PC-3 (cell line): ENCODE measurements around the gene PAX4. TPM values are rescaled to one million over a fixed set of nuclear protein-coding genes. Genes with fewer than 3 reads are reported as not detected.

Experiments
- ATAC-seq: fragments of 200-7000 bp; cut with Tn5 transposase; 2 replicates; pipeline ENCODE4 v1.9.1; 2020; ENCODE audit warnings: mild to moderate bottlenecking, moderate library complexity
- BruUV-seq: library from RNA; stranded (reverse); fragments of 400-500 nt; replicated peaks from 2 replicates; lab custom pipeline; 2021; lab: Mats Ljungman, UMichigan
- CTCF ChIA-PET: fragments of 300-600 bp; sonication (Branson Sonifier 250); formaldehyde crosslinking; loops from one replicate; lab custom pipeline; 2022; ENCODE audit warnings: antibody characterized with exemption; lab: Charles Lee
- POLR2A ChIA-PET: fragments of 300-600 bp; sonication (Branson Sonifier 250); formaldehyde crosslinking; loops from one replicate; lab custom pipeline; 2022; ENCODE audit warnings: antibody characterized with exemption; ENCODE audit not compliant: unreplicated experiment; lab: Charles Lee
- DNase-seq: peaks from one replicate; pipeline ENCODE4 v3.0.0-alpha.2; 2015
- H2AFZ ChIP-seq: fragments of 300-600 bp; sonication (generic); 2 replicates; pipeline ENCODE4 v1.6.0; 2016; ENCODE audit warnings: antibody characterized with exemption, low read length
- H3F3A ChIP-seq: fragments of 300-600 bp; sonication (generic); one replicate; pipeline ENCODE4 v1.6.0; 2017; ENCODE audit warnings: antibody characterized with exemption, low read length, control low read depth, mild to moderate bottlenecking; ENCODE audit not compliant: unreplicated experiment
- H3K27ac ChIP-seq: fragments of 300-600 bp; sonication (generic); 2 replicates; pipeline ENCODE4 v1.5.1; 2016; ENCODE audit warnings: mild to moderate bottlenecking, low read length
- H3K27me3 ChIP-seq: fragments of 300-600 bp; sonication (generic); 2 replicates; pipeline ENCODE4 v1.6.1; 2016; ENCODE audit warnings: low read length, mixed read lengths
- H3K36me3 ChIP-seq: fragments of 300-600 bp; sonication (generic); 2 replicates; pipeline ENCODE4 v1.6.1; 2016; ENCODE audit warnings: low read depth, mixed run types, low read length, mixed read lengths
- H3K4me1 ChIP-seq: fragments of 300-600 bp; sonication (generic); 2 replicates; pipeline ENCODE4 v1.5.1; 2016; ENCODE audit warnings: low read length; ENCODE audit not compliant: insufficient read depth
- H3K4me2 ChIP-seq: fragments of 300-600 bp; sonication (generic); 2 replicates; pipeline ENCODE4 v1.6.0; 2016; ENCODE audit warnings: low read length
- H3K4me3 ChIP-seq: fragments of 300-600 bp; sonication (generic); 2 replicates; pipeline ENCODE4 v1.5.1; 2016; ENCODE audit warnings: mild to moderate bottlenecking, low read length, mixed read lengths
- H3K79me2 ChIP-seq: fragments of 300-600 bp; sonication (generic); 2 replicates; pipeline ENCODE4 v1.6.1; 2017; ENCODE audit warnings: low read length, mixed read lengths
- H3K9ac ChIP-seq: fragments of 300-600 bp; sonication (generic); 2 replicates; pipeline ENCODE4 v1.6.0; 2016; ENCODE audit warnings: mild to moderate bottlenecking, low read length
- H3K9me2 ChIP-seq: fragments of 300-600 bp; sonication (generic); replicated peaks from 2 replicates; pipeline ENCODE4 v1.6.1; 2016; ENCODE audit warnings: mixed run types, low read length, mixed read lengths
- H3K9me3 ChIP-seq: fragments of 300-600 bp; sonication (generic); 2 replicates; pipeline ENCODE4 v1.6.1; 2016; ENCODE audit warnings: low read length, mixed read lengths
- H4K20me1 ChIP-seq: fragments of 300-600 bp; sonication (generic); 2 replicates; pipeline ENCODE4 v1.6.1; 2016; ENCODE audit warnings: low read length, mixed read lengths
- EZH2 ChIP-seq: fragments of 300-600 bp; sonication (generic); IDR thresholded peaks from one replicate; pipeline ENCODE4 v1.6.1; 2017; ENCODE audit warnings: antibody characterized with exemption, mild to moderate bottlenecking, low read length; ENCODE audit not compliant: unreplicated experiment
- EZH2phosphoT487 ChIP-seq: fragments of 300-600 bp; sonication (generic); IDR thresholded peaks from 2 replicates; pipeline ENCODE4 v1.6.1; 2018; ENCODE audit warnings: mild to moderate bottlenecking, antibody characterized with exemption, low read length, borderline replicate concordance
- intact Hi-C: fragments of 100-400 bp; cut with micrococcal nuclease; formaldehyde crosslinking; loops from 2 replicates; pipeline ENCODE4 v1.9.0; 2023
- total RNA-seq: library from RNA; depleted of rRNA; stranded (reverse); fragments of >200 nt; gene quantifications from 2 replicates; pipeline ENCODE4 v1.2.3, GENCODE V29; 2014
- TF ChIP-seq, protein P1 (sequence below): fragments of 300-600 bp; sonication (generic); conservative IDR thresholded peaks from 2 replicates; pipeline ENCODE4 v1.5.1; 2017; ENCODE audit warnings: antibody characterized with exemption, low read depth, mild to moderate bottlenecking, low read length

The PAX4 gene
- total RNA-seq, 1 experiment from 2014 or later = not detected

DNA sequence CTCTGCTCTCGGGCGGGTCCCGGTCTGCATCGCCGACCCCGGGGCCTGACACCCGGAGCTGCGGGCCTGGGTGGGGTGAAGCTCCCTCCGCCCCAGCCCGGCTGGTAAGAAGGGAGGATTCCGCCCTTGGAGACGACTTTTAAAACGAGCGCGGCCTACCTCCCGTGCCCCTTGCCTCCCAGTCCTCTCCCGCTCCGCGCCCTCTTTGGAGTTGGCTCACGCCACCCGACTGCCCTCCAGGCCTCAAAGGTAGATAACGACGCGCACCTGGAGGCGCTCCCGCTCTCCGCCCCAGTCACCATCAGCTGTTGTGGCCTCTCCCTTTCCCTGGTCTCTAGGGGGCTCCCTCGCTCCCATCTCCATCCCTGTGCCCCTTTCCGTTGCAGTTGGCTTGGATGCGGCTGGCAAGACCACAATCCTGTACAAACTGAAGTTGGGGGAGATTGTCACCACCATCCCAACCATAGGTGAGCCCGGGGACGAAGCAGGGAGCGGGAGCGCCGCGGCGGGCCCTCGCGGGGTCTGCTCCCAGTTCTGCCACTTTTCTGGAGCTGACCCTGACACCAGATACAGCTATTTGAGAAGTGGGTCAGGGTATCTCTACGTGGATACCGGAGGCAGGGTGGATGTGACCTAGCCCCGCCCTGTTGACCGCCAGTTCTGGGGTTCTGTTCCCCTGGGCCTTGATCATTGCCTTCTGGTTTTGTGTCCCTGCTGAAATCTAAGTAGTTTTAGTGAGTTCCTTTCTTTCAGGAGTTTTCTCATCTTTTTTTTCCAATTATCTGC lies 29.1 kb downstream of the PAX4 start:
- no TSS peak for BruUV-seq
- Histone ChIP-seq H3K4me1 (peaks cover 18% of the 10 kb centered on the region), H3K4me3 (peak overlapping the region; percentile 94), H3K79me2 (peaks cover 31% of the 10 kb centered on the region), H3K9me2 (no peaks in the 10 kb centered on the region), H3F3A (no peaks in the 10 kb centered on the region), H3K36me3 (peaks cover 10% of the 10 kb centered on the region), H4K20me1 (peaks cover 15% of the 10 kb centered on the region), H3K27me3 (no peaks in the 10 kb centered on the region), H2AFZ (peak overlapping the region; percentile 93), H3K4me2 (peak overlapping the region; percentile 91), H3K9ac (peak overlapping the region; percentile 92), H3K27ac (no peak overlapping the region; the same call in 1 of the 2 replicates), H3K9me3 (no peaks in the 10 kb centered on the region)
- ChIA-PET CTCF (interaction anchor here (0.6 to 0.7 kb wide), 2 partner anchors 104 to 115 kb away, joined by 3 read pairs; no protein-coding TSS in a partner anchor), POLR2A (interaction anchor here (0.6 kb wide), 2 partner anchors 365 to 502 kb away, joined by 3 to 5 read pairs; no protein-coding TSS in a partner anchor)
- TF ChIP-seq, protein P1, sequence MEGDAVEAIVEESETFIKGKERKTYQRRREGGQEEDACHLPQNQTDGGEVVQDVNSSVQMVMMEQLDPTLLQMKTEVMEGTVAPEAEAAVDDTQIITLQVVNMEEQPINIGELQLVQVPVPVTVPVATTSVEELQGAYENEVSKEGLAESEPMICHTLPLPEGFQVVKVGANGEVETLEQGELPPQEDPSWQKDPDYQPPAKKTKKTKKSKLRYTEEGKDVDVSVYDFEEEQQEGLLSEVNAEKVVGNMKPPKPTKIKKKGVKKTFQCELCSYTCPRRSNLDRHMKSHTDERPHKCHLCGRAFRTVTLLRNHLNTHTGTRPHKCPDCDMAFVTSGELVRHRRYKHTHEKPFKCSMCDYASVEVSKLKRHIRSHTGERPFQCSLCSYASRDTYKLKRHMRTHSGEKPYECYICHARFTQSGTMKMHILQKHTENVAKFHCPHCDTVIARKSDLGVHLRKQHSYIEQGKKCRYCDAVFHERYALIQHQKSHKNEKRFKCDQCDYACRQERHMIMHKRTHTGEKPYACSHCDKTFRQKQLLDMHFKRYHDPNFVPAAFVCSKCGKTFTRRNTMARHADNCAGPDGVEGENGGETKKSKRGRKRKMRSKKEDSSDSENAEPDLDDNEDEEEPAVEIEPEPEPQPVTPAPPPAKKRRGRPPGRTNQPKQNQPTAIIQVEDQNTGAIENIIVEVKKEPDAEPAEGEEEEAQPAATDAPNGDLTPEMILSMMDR = peak; percentile 62
- TF ChIP-seq EZH2phosphoT487 = no peak
- DNase-seq (peak; percentile 43), ATAC-seq (peak; percentile 48)
- intact Hi-C loops = loop anchor here (2.0 to 5.0 kb wide), 2 partner anchors 64 to 78 kb away; partner anchors contain the start of gene SND1

DNA sequence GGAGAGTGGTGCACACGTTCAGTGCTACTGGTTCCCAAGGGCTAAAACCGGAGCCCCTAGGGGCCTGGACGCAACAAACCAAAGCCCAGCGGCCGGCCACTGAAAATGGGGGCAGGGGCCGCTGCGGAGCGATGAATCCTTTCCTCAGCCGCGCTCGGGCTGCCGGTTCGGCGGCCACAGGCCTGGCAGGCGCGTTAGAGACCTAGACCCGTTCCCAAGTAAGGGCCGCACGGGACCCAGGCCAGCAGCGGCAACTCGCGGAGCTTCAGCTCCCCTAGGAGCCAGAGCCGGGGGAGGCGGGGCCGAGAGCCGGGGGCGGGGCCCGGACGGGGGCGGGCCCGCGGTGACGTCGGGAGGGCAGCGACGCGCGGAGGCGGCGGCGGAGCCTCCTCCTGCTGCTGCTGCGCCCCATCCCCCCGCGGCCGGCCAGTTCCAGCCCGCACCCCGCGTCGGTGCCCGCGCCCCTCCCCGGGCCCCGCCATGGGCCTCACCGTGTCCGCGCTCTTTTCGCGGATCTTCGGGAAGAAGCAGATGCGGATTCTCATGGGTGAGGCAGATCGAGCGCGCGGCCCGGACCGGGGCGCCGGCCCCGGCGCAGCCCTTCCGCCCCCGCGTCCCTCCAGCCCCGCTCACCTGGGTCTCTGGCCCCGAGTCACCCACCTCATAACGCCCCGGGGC lies 29.8 kb downstream of the PAX4 start, which contains the start of gene ARF5:
ARF5 (plus strand) TSS at position 393 of the 678 bp plus-strand sequence; CDS start at position 481, 88 bp downstream.
- Histone ChIP-seq H3K36me3 (peaks cover 10% of the 10 kb centered on the region), H4K20me1 (peaks cover 23% of the 10 kb centered on the region), H3K9me3 (no peaks in the 10 kb centered on the region), H2AFZ (peak within 1 kb of the TSS; percentile 93), H3K27ac (no peak within 1 kb of the TSS; the same call in 1 of the 2 replicates), H3F3A (no peaks in the 10 kb centered on the region), H3K4me2 (peak within 1 kb of the TSS; percentile 95), H3K79me2 (peaks cover 38% of the 10 kb centered on the region), H3K27me3 (no peaks in the 10 kb centered on the region), H3K4me1 (peaks cover 26% of the 10 kb centered on the region), H3K9ac (peak within 1 kb of the TSS; percentile 92), H3K9me2 (no peaks in the 10 kb centered on the region), H3K4me3 (peak within 1 kb of the TSS; percentile 94)
- DNase-seq = peak; percentile 86
- CTCF ChIA-PET = interaction anchor here (0.6 to 0.7 kb wide), 3 partner anchors 73 to 119 kb away, joined by 3 to 6 read pairs (median 3); no protein-coding TSS in a partner anchor
- peak; percentile 66 for ATAC-seq
- POLR2A ChIA-PET = interaction anchor here (0.6 to 0.7 kb wide), 2 partner anchors 240 to 366 kb away, joined by 3 to 7 read pairs; no protein-coding TSS in a partner anchor
- intact Hi-C loops = loop anchor here (2.0 to 5.0 kb wide), 2 partner anchors 65 to 79 kb away; partner anchors contain the start of gene SND1
- TF ChIP-seq, protein P1 = no peak
- no peak for TF ChIP-seq EZH2phosphoT487
- TF ChIP-seq EZH2 = no peak
- BruUV-seq = no TSS peak
